BJ (cell line): ENCODE data around the gene MGA. TPM values are rescaled to one million over a fixed set of nuclear protein-coding genes. Genes with fewer than 3 reads are reported as not detected.
A peak's percentile ranks its signal among the peaks of the same experiment; 100 is the strongest.

ENCODE experiments used
- CTCF ChIA-PET: fragments of 350-600 bp; formaldehyde crosslinking; extraction: SDS; loops from one replicate; lab custom pipeline; 2021; ENCODE audit warnings: antibody characterized with exemption, inconsistent platforms; lab: Yijun Ruan, JAX
- POLR2A ChIA-PET: fragments of 300-600 bp; sonication (Branson Sonifier 250); formaldehyde crosslinking; extraction: SDS; loops from one replicate; lab custom pipeline; 2021; ENCODE audit warnings: antibody characterized with exemption; lab: Charles Lee
- DNase-seq: peaks from one replicate; pipeline ENCODE4 v3.0.0-alpha.2; 2011; ENCODE audit warnings: low read depth
- H3K27me3 ChIP-seq: 2 replicates; pipeline ENCODE4 v1.6.0; 2011; ENCODE audit warnings: low read length; ENCODE audit not compliant: control insufficient read depth, insufficient read depth
- H3K36me3 ChIP-seq: 2 replicates; pipeline ENCODE4 v1.5.1; 2011; ENCODE audit warnings: low read length; ENCODE audit not compliant: control insufficient read depth, insufficient read depth
- H3K4me3 ChIP-seq: 2 replicates; pipeline ENCODE4 v1.5.1; 2011; ENCODE audit warnings: low read depth, mild to moderate bottlenecking, control low read depth, low read length
- CTCF ChIP-seq: IDR thresholded peaks from 2 replicates; pipeline ENCODE4 v1.5.1; 2011; ENCODE audit warnings: low read depth, mild to moderate bottlenecking, control low read depth, inconsistent platforms, low read length, moderate library complexity; ENCODE audit not compliant: insufficient read depth
- polyA plus RNA-seq: library from polyadenylated mRNA; depleted of rRNA; stranded (reverse); fragments of >200 nt; gene quantifications from 2 replicates; pipeline ENCODE4 v1.2.3, GENCODE V29; 2011

The MGA gene
- polyA plus RNA-seq, 1 experiment, result 4.7 TPM

DNA sequence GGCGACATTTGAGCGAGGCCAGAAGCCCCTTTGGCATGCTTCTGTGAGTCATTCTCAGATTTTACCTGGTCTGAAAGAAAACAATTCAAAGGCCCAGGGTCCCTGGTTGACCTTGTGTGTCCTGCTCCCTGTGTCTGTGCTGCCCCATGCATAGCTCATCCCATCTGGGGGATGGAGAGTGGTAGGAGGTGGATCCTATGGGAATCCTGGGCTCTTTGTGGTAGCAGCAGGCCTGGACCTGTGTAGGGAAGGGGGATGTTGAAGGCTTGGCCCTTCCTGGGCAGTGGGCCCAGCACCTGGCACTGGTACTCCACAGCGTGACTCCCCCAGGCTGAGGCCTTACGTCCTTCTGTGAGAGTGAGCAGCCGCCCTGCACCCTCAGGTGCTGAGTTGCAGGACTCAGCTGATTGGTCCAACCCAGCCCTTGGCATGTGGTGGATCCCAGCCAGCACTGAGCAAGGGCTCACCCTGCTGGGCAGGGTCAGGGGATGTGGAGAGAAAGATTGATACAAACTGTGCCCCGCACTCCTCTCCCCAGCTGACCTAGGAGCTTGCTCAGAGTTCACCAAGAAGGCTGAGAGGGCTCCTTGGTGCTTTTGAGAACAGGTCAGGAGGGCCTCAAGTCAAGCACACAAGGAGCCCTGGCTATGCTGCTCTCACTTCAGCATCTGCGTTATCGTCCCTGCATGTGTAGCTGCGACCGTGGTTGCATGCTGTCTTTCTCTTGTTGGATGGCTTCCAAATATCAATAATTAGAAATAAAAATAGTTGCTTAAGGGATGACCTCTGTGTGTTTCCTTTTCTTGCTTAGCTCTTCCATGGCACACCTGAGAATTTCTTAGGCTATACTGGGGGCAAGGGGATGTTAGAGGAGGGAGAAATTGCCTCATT is 146.3 kb downstream of the MGA start:
- TF ChIP-seq CTCF, result no peak
- CTCF ChIA-PET, result interaction anchor here (12.9 kb wide), 1 partner anchor 31 kb away, joined by 330 read pairs; the partner anchor contains the start of gene MAPKBP1
- no peak overlapping the region for H3K4me3 ChIP-seq
- no peak for DNase-seq
- H3K36me3 ChIP-seq, result no peaks in the 10 kb centered on the region; the same call in 1 of the 2 replicates
- POLR2A ChIA-PET, result no interaction called here
- no peaks in the 10 kb centered on the region for H3K27me3 ChIP-seq

- Histone ChIP-seq H3K27me3 (no peaks in the 10 kb centered on the region), H3K4me3 (no peak overlapping the region), H3K36me3 (peaks cover 12% of the 10 kb centered on the region)
- ChIA-PET CTCF (interaction anchor here (1.2 to 12.9 kb wide), 4 partner anchors 9 to 34 kb away, joined by 3 to 330 read pairs (median 16); partner anchors contain the start of gene MAPKBP1), POLR2A (no interaction called here)
- no peak for TF ChIP-seq CTCF
- DNase-seq, result no peak
Observed at GRCh38 chr15:41809121-41809520, 148.9 kb downstream of the MGA start.

DNA sequence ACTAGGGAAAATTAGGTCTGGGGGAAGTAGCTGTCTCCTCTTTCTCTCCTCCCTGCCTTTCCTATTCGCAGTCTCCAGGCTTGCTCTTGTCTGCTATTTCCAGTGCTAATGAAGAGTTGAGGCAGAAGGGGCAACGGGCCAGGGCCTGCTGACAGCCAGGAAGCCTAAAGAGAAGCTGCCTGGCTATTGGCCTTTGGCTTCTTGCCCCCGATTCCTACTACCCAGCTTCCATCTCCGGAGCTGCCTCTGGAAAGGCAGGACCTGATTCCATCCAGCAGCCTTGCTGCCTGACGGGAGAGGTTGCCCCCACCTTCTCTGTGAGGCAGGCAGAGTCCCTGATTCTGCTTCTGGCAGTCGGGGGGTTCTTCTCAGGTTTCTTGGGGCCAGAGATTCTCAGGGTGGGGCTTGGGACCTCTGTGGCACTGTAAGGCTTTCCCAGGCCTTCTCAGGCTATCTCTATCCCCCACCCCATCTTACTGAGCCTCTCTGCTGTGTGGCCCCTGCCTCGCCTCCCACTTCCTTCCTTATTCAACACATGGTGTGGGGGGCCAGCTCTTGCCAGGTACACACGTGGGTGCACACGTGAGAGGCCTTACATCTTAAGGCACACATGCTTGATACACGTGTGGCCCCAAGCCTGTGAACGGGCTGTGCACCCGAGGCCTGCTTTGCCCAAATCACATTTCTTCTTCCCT is 149.5 kb downstream of the MGA start:
- POLR2A ChIA-PET, result no interaction called here
- no peak overlapping the region for H3K4me3 ChIP-seq
- peaks cover 15% of the 10 kb centered on the region for H3K36me3 ChIP-seq
- TF ChIP-seq CTCF, result no peak
- CTCF ChIA-PET, result interaction anchor here (1.2 to 12.9 kb wide), 9 partner anchors 9 to 344 kb away, joined by 3 to 330 read pairs (median 19); partner anchors contain the start of gene MAPKBP1
- H3K27me3 ChIP-seq, result no peaks in the 10 kb centered on the region
- no peak for DNase-seq

DNA sequence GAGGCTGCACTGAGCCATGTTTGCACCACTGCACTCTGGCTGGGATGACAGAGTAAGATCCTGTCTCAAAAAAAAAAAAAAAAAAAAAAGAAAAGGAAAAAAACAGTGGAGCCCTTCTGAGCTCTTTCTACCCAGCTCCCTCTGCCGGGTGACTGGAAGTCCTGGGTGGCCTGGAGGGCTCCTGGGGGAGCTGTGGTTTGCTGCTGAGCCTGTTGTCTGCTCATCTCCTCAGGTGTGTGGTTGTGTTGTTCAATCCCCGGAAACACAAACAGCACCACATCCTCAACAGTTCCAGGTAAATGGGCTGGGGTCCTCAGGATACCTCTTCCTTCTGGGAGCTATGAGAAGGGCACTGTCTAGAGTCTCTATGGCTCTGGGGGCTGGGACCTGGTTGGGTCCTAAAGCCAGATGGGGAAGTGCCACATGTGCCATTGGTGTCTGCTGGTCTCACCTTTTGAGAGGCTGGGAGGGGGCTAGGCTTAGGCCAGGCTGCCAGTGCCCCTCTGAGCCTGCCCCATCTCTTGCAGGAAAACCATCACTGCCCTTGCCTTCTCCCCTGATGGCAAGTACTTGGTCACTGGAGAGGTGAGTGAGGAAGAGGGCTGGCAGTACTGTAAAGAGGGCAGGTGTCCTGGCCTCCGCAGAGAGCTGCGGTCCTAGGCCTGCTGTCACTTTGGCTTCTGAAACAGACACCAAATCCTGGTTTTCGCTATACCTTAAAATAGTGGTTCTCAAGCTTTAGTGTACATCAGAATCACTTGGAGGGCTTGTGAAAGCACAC is 150.6 kb downstream of the MGA start:
- H3K27me3 ChIP-seq, result no peaks in the 10 kb centered on the region
- CTCF ChIA-PET, result interaction anchor here (0.5 to 12.9 kb wide), 25 partner anchors 9 to 368 kb away, joined by 3 to 330 read pairs (median 4); partner anchors contain the start of gene MAPKBP1
- no peak overlapping the region for H3K4me3 ChIP-seq
- peak; percentile 24; the same call in 1 of the 2 replicates for TF ChIP-seq CTCF
- DNase-seq, result no peak
- H3K36me3 ChIP-seq, result peaks cover 20% of the 10 kb centered on the region
- POLR2A ChIA-PET, result interaction anchor here (0.6 kb wide), 1 partner anchor 10 kb away, joined by 6 read pairs; no protein-coding TSS in a partner anchor
